HepG2 (cell line): ENCODE measurements around the gene IGHMBP2.

Experiments
- AGO1 ChIP-seq: fragments of 200-400 bp; formaldehyde crosslinking; IDR thresholded peaks from 2 replicates; pipeline ENCODE4 v1.6.1; 2017; ENCODE audit warnings: mild to moderate bottlenecking, low read depth, low read length, moderate library complexity; ENCODE audit not compliant: poor library complexity, severe bottlenecking
- CTCF ChIP-seq: sonication (generic); formaldehyde crosslinking; IDR thresholded peaks from 2 replicates; pipeline ENCODE4 v1.5.0; 2020; ENCODE audit warnings: mild to moderate bottlenecking, missing genetic modification reagents, moderate library complexity
- MAFK ChIP-seq, 2 experiments: IDR thresholded peaks in 1 of 2; conservative IDR thresholded peaks in 1 of 2; 2 replicates each; pipeline ENCODE4 v1.6.1; 2011; ENCODE audit warnings: improper control_type of control experiment in 2 of 2, low read length in 2 of 2
- NCOA1 ChIP-seq: sonication (generic); formaldehyde crosslinking; IDR thresholded peaks from 2 replicates; pipeline ENCODE4 v1.9.0; 2021; ENCODE audit warnings: missing genetic modification reagents
- PRDM15 ChIP-seq: sonication (generic); formaldehyde crosslinking; IDR thresholded peaks from 2 replicates; pipeline ENCODE4 v1.4.0; 2020; ENCODE audit warnings: missing genetic modification reagents
- ZNF12 ChIP-seq: sonication (generic); formaldehyde crosslinking; IDR thresholded peaks from 2 replicates; pipeline ENCODE4 v1.5.0; 2020; ENCODE audit warnings: missing genetic modification reagents
- TF ChIP-seq, protein P1 (sequence below): sonication (generic); formaldehyde crosslinking; conservative IDR thresholded peaks from 2 replicates; pipeline ENCODE4 v1.8.0; 2022; ENCODE audit warnings: low read depth, missing genetic modification reagents

DNA sequence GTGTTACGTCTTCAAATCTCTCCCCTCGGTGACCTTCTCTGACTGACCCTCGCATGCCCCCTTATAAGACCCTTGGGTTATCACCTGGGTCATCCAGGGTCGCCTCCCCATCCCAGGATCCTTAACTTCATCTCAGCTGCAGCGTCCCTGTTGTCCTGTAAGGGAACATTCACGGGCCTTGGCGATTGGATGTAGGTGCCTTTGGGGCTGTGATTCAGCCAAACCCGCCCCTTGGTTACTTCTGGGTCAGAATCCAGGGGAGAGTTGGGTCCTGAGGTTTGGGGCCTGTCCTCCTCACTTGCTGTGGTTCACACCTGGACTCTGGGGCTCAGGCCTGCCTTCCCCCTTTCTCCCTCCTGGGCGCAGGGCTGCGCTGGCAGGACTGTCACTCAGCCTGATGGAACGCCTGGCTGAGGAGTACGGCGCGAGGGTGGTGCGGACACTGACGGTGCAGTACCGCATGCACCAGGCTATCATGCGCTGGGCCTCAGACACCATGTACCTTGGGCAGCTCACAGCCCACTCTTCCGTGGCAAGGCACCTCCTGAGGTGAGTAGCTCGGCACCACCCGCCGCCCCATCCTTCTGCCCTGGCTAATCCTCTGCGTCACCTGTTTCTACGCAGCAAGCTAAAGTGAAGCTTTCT lies 29.4 kb downstream of the IGHMBP2 start:
- TF ChIP-seq ZNF12 (no peak), PRDM15 (CRISPR knock-in tag) (no peak), CTCF (CRISPR knock-in tag) (no peak), AGO1 (no peak), MAFK (conservative IDR thresholded peaks at IDR 0.05 in 1 of 2, IDR thresholded peaks at IDR 0.05 in 1 of 2; ENCODE audit: low read length in 2 of 2) (no peak), NCOA1 (CRISPR knock-in tag) (no peak)
- TF ChIP-seq, protein P1, sequence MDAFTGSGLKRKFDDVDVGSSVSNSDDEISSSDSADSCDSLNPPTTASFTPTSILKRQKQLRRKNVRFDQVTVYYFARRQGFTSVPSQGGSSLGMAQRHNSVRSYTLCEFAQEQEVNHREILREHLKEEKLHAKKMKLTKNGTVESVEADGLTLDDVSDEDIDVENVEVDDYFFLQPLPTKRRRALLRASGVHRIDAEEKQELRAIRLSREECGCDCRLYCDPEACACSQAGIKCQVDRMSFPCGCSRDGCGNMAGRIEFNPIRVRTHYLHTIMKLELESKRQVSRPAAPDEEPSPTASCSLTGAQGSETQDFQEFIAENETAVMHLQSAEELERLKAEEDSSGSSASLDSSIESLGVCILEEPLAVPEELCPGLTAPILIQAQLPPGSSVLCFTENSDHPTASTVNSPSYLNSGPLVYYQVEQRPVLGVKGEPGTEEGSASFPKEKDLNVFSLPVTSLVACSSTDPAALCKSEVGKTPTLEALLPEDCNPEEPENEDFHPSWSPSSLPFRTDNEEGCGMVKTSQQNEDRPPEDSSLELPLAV (CRISPR knock-in tag), result no peak
